GM21423 (cell line): ENCODE results near the gene CD300C.
"Not testable (repeated sequence)": the region's sequence is repeated elsewhere in the genome, so short reads cannot be mapped to it uniquely, and the experiment has no call there.

ENCODE experiments used
- ATAC-seq: cut with Tn5 transposase; IDR thresholded peaks from one replicate; pipeline ENCODE4 v1.9.1; 2021; ENCODE audit warnings: mild to moderate bottlenecking, moderate library complexity; ENCODE audit not compliant: unreplicated experiment

The CD300C gene

GRCh38 chr17:74514632-74515334, 31.1 kb downstream of the CD300C start:
- ATAC-seq, result no peak

GRCh38 chr17:74513987-74514631, 31.8 kb downstream of the CD300C start:
- ATAC-seq, result no peak

- peak; percentile 43 for ATAC-seq
Measured at GRCh38 chr17:74512624-74513091, 33.3 kb downstream of the CD300C start.

GRCh38 chr17:74512036-74512435, 33.9 kb downstream of the CD300C start:
- ATAC-seq, result no peak

- no peak for ATAC-seq
Measured at GRCh38 chr17:74508156-74508555, 37.8 kb downstream of the CD300C start.

- ATAC-seq, result not testable (repeated sequence)
Measured at GRCh38 chr17:74503949-74504348, 42.0 kb downstream of the CD300C start.

- no peak for ATAC-seq
Measured at GRCh38 chr17:74502861-74503260, 43.1 kb downstream of the CD300C start.

GRCh38 chr17:74499992-74500391, 45.9 kb downstream of the CD300C start:
- ATAC-seq, result no peak

- no peak for ATAC-seq
Measured at GRCh38 chr17:74497471-74497870, 48.4 kb downstream of the CD300C start.

- no peak for ATAC-seq
Measured at GRCh38 chr17:74493331-74493833, 52.5 kb downstream of the CD300C start.

GRCh38 chr17:74491626-74492025, 54.3 kb downstream of the CD300C start:
- ATAC-seq, result no peak
